Midbrain (tissue), 1 donor: ENCODE measurements around the gene ARHGAP23.
A peak's percentile ranks its signal among the peaks of the same experiment; 100 is the strongest.

Experiments
- DNase-seq: peaks from one replicate; lab custom pipeline; 2025; lab: John Stamatoyannopoulos, UW

Gene ARHGAP23

GRCh38 chr17:38551121-38551520, 122.9 kb downstream of the ARHGAP23 start:
- no peak for DNase-seq

GRCh38 chr17:38552343-38552742, 124.1 kb downstream of the ARHGAP23 start:
- no peak for DNase-seq

GRCh38 chr17:38554430-38555350, 126.4 kb downstream of the ARHGAP23 start:
- no peak for DNase-seq

- DNase-seq: no peak
Observed at GRCh38 chr17:38556239-38556638, 128.0 kb downstream of the ARHGAP23 start.

GRCh38 chr17:38557396-38557795, 129.1 kb downstream of the ARHGAP23 start:
- no peak for DNase-seq

GRCh38 chr17:38557836-38558727, 129.8 kb downstream of the ARHGAP23 start:
- DNase-seq: peak; percentile 91

- DNase-seq: no peak
Observed at GRCh38 chr17:38558728-38559050, 130.4 kb downstream of the ARHGAP23 start.

- DNase-seq: no peak
Observed at GRCh38 chr17:38559051-38559879, 131.0 kb downstream of the ARHGAP23 start.

GRCh38 chr17:38559880-38560230, 131.6 kb downstream of the ARHGAP23 start:
- no peak for DNase-seq

GRCh38 chr17:38560503-38561318, 132.4 kb downstream of the ARHGAP23 start:
- DNase-seq: no peak

- no peak for DNase-seq
Observed at GRCh38 chr17:38561416-38562214, 133.4 kb downstream of the ARHGAP23 start.
